Smooth muscle cell (in vitro differentiated cells): ENCODE results near the gene ZFYVE28. TPM values are rescaled to one million over a fixed set of nuclear protein-coding genes. Genes with fewer than 3 reads are reported as not detected.

Experiments
- DNase-seq: peaks from one replicate; lab custom pipeline; 2025; ENCODE audit not compliant: unreplicated experiment; lab: John Stamatoyannopoulos, UW
- H2AFZ ChIP-seq: fragments of 200-600 bp; sonication (generic); 2 replicates; pipeline ENCODE4 v1.6.0; 2016; ENCODE audit warnings: antibody characterized with exemption, low read depth, mild to moderate bottlenecking
- H3F3A ChIP-seq: fragments of 200-600 bp; sonication (generic); 2 replicates; pipeline ENCODE4 v1.6.0; 2017; ENCODE audit warnings: antibody characterized with exemption, low read depth
- H3K27ac ChIP-seq: fragments of 200-600 bp; sonication (generic); 2 replicates; pipeline ENCODE4 v1.5.1; 2016; ENCODE audit warnings: low read depth, mild to moderate bottlenecking
- H3K27me3 ChIP-seq: fragments of 200-600 bp; sonication (generic); 2 replicates; pipeline ENCODE4 v1.6.1; 2016; ENCODE audit warnings: low read depth, mild to moderate bottlenecking
- H3K36me3 ChIP-seq: fragments of 200-600 bp; sonication (generic); 2 replicates; pipeline ENCODE4 v1.5.1; 2016; ENCODE audit warnings: low read depth
- H3K4me1 ChIP-seq: fragments of 200-600 bp; sonication (generic); 2 replicates; pipeline ENCODE4 v1.5.1; 2016; ENCODE audit warnings: low read depth
- H3K4me2 ChIP-seq: fragments of 200-600 bp; sonication (generic); 2 replicates; pipeline ENCODE4 v1.6.0; 2016; ENCODE audit warnings: mild to moderate bottlenecking
- H3K4me3 ChIP-seq: fragments of 200-600 bp; sonication (generic); 2 replicates; pipeline ENCODE4 v1.5.1; 2016; ENCODE audit warnings: mild to moderate bottlenecking
- H3K79me2 ChIP-seq: fragments of 200-600 bp; sonication (generic); 2 replicates; pipeline ENCODE4 v1.6.0; 2016; ENCODE audit warnings: low read depth, mild to moderate bottlenecking
- H3K9ac ChIP-seq: fragments of 200-600 bp; sonication (generic); 2 replicates; pipeline ENCODE4 v1.6.0; 2016; ENCODE audit warnings: low read depth
- H3K9me3 ChIP-seq: fragments of 200-600 bp; sonication (generic); replicated peaks from 2 replicates; pipeline ENCODE4 v1.5.1; 2016; ENCODE audit warnings: low read depth
- H4K20me1 ChIP-seq: fragments of 200-600 bp; sonication (generic); 2 replicates; pipeline ENCODE4 v1.6.0; 2016; ENCODE audit warnings: low read depth
- CTCF ChIP-seq: fragments of 200-600 bp; sonication (generic); IDR thresholded peaks from 2 replicates; pipeline ENCODE4 v1.5.1; 2017; ENCODE audit warnings: borderline replicate concordance, mild to moderate bottlenecking, antibody characterized with exemption; ENCODE audit not compliant: insufficient read depth, poor library complexity, severe bottlenecking
- WGBS: methylation state at CpG from one replicate; pipeline ENCODE4 v1.1.7; 2016; ENCODE audit warnings: low lambda C conversion rate; 5-methylcytosine and 5-hydroxymethylcytosine counted together
- polyA plus RNA-seq: library from polyadenylated mRNA; unstranded; fragments of >200 nt; fragmentation: Nextera tagmentation; extraction: Ambion mirVana; gene quantifications from 2 replicates; pipeline ENCODE4 v1.2.1, GENCODE V29; 2016
- total RNA-seq: library from RNA; depleted of rRNA; stranded (reverse); fragments of >200 nt; gene quantifications from 2 replicates; pipeline ENCODE4 v1.2.3, GENCODE V29; 2014

ZFYVE28 gene
- total and polyA plus RNA-seq, 2 experiments from 2014 or later, result 0.22 TPM; not detected in 1

- Histone ChIP-seq H3K9me3 (no peaks in the 10 kb centered on the region), H3K27me3 (no peaks in the 10 kb centered on the region), H3K4me1 (peaks cover 8% of the 10 kb centered on the region), H3F3A (no peaks in the 10 kb centered on the region), H3K79me2 (no peaks in the 10 kb centered on the region), H2AFZ (no peak overlapping the region), H3K36me3 (no peaks in the 10 kb centered on the region), H3K4me3 (no peak overlapping the region), H4K20me1 (no peaks in the 10 kb centered on the region), H3K9ac (no peak overlapping the region), H3K4me2 (no peak overlapping the region), H3K27ac (no peak overlapping the region)
- no peak for DNase-seq
- 89% methylated on average over 11 of the region's 11 CpGs for WGBS
- TF ChIP-seq CTCF, result no peak
Observed at GRCh38 chr4:2289955-2290333, 128.5 kb downstream of the ZFYVE28 start.

GRCh38 chr4:2289311-2289954 is 129.0 kb downstream of the ZFYVE28 start:
- H3K27ac ChIP-seq, result no peak overlapping the region
- no peak for DNase-seq
- H3K9me3 ChIP-seq, result no peaks in the 10 kb centered on the region
- TF ChIP-seq CTCF, result no peak
- peaks cover 8% of the 10 kb centered on the region for H3K4me1 ChIP-seq
- no peaks in the 10 kb centered on the region for H3K36me3 ChIP-seq
- no peak overlapping the region for H2AFZ ChIP-seq
- no peak overlapping the region for H3K4me3 ChIP-seq
- no peaks in the 10 kb centered on the region for H3K79me2 ChIP-seq
- 91% methylated on average over 11 of the region's 14 CpGs for WGBS
- H3F3A ChIP-seq, result no peaks in the 10 kb centered on the region
- H3K4me2 ChIP-seq, result no peak overlapping the region
- H3K9ac ChIP-seq, result no peak overlapping the region
- H3K27me3 ChIP-seq, result no peaks in the 10 kb centered on the region
- no peaks in the 10 kb centered on the region for H4K20me1 ChIP-seq

- Histone ChIP-seq H3K4me1 (peaks cover 8% of the 10 kb centered on the region), H3K36me3 (no peaks in the 10 kb centered on the region)
Observed at GRCh38 chr4:2288051-2288541, 130.3 kb downstream of the ZFYVE28 start.

More at GRCh38 chr4:2288051-2288541, 130.3 kb downstream of the ZFYVE28 start:
- no peak overlapping the region for H2AFZ ChIP-seq
- no peaks in the 10 kb centered on the region for H4K20me1 ChIP-seq
- no peak overlapping the region for H3K4me2 ChIP-seq
- no peaks in the 10 kb centered on the region for H3K79me2 ChIP-seq
- no peaks in the 10 kb centered on the region for H3K27me3 ChIP-seq
- H3K27ac ChIP-seq, result no peak overlapping the region
- H3K9me3 ChIP-seq, result no peaks in the 10 kb centered on the region
- H3K9ac ChIP-seq, result no peak overlapping the region
- no peaks in the 10 kb centered on the region for H3F3A ChIP-seq
- no peak for DNase-seq
- WGBS, result 94% methylated on average over 10 of the region's 10 CpGs
- no peak overlapping the region for H3K4me3 ChIP-seq
- TF ChIP-seq CTCF, result no peak
